IPS DF 6.9 (cell line): Measurements from ENCODE around the gene H6PD.
"Not testable (repeated sequence)": the region's sequence is repeated elsewhere in the genome, so short reads cannot be mapped to it uniquely, and the experiment has no call there.

Experiments
- DNase-seq: peaks from one replicate; pipeline ENCODE4 v3.0.0-alpha.2; 2013; ENCODE audit warnings: low read depth, low spot score
- H3K27ac ChIP-seq: one replicate; pipeline ENCODE4 v1.5.1; 2013; ENCODE audit warnings: low read length, control low read depth
- H3K27me3 ChIP-seq: 2 replicates; pipeline ENCODE4 v1.6.1; 2013; ENCODE audit warnings: mild to moderate bottlenecking, low read length; ENCODE audit not compliant: control insufficient read depth, insufficient read depth
- H3K36me3 ChIP-seq: 2 replicates; pipeline ENCODE4 v1.6.1; 2013; ENCODE audit warnings: low read length; ENCODE audit not compliant: control insufficient read depth, insufficient read depth
- H3K4me1 ChIP-seq: 2 replicates; pipeline ENCODE4 v1.6.1; 2013; ENCODE audit warnings: low read length; ENCODE audit not compliant: control insufficient read depth, insufficient read depth
- H3K4me3 ChIP-seq: 2 replicates; pipeline ENCODE4 v1.5.1; 2013; ENCODE audit warnings: mild to moderate bottlenecking, low read length
- H3K9me3 ChIP-seq: 2 replicates; pipeline ENCODE4 v1.6.1; 2013; ENCODE audit warnings: low read length, inconsistent platforms; ENCODE audit not compliant: control insufficient read depth, insufficient read depth
- WGBS: extraction: QIAGEN DNeasy Blood & Tissue Kit; methylation state at CpG from one replicate; pipeline ENCODE4 v1.1.7; 2013; ENCODE audit warnings: mixed read lengths, missing lambda C conversion rate; ENCODE audit not compliant: insufficient read length, insufficient coverage; 5-methylcytosine and 5-hydroxymethylcytosine counted together

Gene H6PD

DNA sequence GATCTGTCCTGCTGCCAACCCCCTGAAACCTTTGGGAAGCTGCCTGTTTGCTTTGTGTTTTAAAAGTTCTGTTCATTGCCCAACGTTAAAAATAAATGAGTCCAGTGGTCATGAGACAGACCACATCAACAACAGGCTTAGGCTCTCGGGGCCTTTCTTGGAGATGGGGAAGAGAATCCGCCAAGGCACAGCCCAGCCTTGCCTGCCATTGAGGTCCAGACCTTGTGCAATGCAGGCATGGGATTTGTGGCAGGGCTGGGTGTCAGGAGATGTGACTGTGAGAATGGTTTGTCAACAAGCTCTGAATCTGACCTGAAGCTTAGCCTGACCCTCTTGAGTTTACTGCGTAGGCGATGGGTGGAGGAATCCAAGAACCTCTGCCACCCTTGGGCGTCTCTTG lies 62.3 kb downstream of the H6PD start:
- Histone ChIP-seq H3K4me3 (no peak overlapping the region), H3K27me3 (peaks cover 7% of the 10 kb centered on the region; the same call in 1 of the 2 replicates), H3K27ac (no peak overlapping the region), H3K36me3 (no peaks in the 10 kb centered on the region), H3K4me1 (peaks cover 2% of the 10 kb centered on the region), H3K9me3 (no peaks in the 10 kb centered on the region)
- no CpG with 5 or more reads among the region's 6 CpGs for WGBS
- no peak for DNase-seq

DNA sequence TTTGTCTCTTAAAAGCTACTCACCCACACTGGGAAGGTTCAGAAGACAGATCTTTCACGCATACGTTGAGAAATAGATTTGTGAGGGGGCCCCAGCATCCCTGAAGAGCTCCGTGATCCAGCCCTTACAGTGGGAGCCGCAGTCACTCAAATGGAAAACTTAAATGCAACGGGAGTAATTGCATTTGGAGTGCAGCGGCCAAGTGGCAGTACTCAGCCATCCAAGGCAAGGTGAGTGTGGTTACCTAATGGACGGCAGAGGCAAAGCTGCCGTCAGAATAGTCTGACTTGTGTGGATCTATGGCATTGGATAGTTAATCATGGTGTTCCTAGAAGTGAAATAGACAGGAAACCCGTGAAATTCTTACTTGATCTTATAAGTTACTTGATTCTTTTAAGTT lies 63.3 kb downstream of the H6PD start:
- no peaks in the 10 kb centered on the region for H3K9me3 ChIP-seq
- H3K36me3 ChIP-seq, result no peaks in the 10 kb centered on the region
- no CpG with 5 or more reads among the region's 9 CpGs for WGBS
- peaks cover 7% of the 10 kb centered on the region; the same call in 1 of the 2 replicates for H3K27me3 ChIP-seq
- H3K4me1 ChIP-seq, result peaks cover 1% of the 10 kb centered on the region; the same call in 1 of the 2 replicates
- no peak overlapping the region for H3K27ac ChIP-seq
- no peak overlapping the region for H3K4me3 ChIP-seq
- no peak for DNase-seq

DNA sequence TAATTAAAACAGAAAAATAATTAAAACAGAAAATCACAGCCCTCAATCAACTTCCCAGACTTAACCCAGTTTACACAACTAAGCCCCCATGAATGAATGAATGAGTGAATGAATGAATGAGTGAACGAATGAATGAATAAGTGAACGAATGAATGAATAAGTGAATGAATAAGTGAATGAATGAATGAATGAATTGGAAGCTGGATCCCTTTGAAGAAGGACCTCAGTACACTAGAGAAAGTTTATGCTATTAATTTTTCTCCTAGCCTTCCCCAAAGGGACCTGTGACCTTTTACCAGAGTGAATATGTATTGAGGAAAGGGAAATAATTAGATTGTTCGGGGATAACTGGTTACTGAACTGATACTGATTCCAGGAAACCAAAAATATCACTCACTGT lies 63.7 kb downstream of the H6PD start:
- H3K4me3 ChIP-seq, result no peak overlapping the region
- no peaks in the 10 kb centered on the region for H3K36me3 ChIP-seq
- DNase-seq, result no peak
- H3K9me3 ChIP-seq, result no peaks in the 10 kb centered on the region
- H3K27me3 ChIP-seq, result peaks cover 7% of the 10 kb centered on the region; the same call in 1 of the 2 replicates
- no CpG with 5 or more reads among the region's 3 CpGs for WGBS
- peaks cover 1% of the 10 kb centered on the region; the same call in 1 of the 2 replicates for H3K4me1 ChIP-seq
- H3K27ac ChIP-seq, result no peak overlapping the region

DNA sequence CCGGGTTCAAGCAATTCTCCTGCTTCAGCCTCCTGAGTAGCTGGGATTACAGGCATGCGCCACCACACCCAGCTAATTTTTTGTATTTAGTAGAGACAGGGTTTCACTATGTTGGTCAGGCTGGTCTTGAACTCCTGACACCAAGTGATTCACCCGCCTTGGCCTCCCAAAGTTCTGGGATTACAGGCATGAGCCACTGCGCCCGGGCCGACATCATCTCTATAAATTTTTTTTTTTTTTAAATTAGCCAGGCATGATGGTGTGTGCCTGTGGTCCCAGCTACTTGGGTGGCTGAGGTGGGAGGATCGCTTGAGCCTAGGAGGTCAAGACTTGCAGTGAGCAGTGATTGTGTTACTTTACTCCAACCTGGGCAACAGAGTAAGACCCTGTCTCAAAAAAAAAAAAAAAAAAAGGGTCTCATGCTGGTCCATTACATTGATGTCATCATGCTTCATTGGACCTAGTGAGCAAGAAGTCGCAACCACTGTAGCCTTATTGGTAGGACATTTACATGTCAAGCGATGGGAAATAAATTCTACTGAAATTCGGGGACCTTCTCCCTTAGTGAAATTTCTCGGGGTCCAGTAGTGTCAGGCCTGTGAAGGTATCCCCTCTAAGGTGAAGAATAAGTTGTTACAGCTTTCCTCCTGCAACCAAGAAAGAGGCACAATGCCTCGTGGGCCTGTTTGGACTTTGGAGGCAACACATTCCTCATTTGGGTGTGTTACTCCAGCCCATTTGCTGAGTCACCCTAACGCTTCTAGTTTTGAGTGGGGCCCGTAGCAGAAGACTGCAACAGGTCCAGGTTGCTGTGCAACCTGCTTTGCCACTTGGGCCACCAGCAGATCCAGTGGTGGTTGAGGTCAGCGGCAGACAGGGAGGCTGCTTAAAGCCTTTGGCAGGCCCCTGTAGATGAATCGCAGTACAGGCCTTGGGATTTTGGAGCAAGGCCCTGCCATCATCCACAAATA lies 65.3 kb downstream of the H6PD start:
- not testable (repeated sequence) for DNase-seq, H3K36me3 ChIP-seq, H3K4me1 ChIP-seq, H3K27me3 ChIP-seq, H3K9me3 ChIP-seq, H3K27ac ChIP-seq, H3K4me3 ChIP-seq
- no CpG with 5 or more reads among the region's 16 CpGs for WGBS

DNA sequence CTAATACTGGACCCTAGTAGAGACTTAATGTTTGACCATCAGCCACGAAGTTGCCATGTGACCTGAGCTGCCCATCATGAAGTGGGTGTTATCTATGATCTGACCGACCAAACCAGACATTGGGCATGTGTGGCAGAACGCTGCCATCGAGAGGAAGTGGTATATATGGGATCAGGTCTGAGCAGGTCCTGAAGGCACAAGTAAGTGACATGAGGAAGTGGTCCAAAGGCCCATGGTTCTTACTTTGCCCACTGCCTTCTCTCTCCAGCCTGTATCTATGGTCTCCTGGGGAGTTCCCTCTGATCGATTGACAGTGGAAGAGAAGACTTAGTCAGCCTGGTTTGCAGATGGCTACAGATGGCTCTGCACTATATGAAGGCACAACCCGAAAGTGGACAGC lies 66.0 kb downstream of the H6PD start:
- WGBS, result no CpG with 5 or more reads among the region's 6 CpGs
- Histone ChIP-seq H3K27ac (no peak overlapping the region), H3K4me1 (no peaks in the 10 kb centered on the region)

DNA sequence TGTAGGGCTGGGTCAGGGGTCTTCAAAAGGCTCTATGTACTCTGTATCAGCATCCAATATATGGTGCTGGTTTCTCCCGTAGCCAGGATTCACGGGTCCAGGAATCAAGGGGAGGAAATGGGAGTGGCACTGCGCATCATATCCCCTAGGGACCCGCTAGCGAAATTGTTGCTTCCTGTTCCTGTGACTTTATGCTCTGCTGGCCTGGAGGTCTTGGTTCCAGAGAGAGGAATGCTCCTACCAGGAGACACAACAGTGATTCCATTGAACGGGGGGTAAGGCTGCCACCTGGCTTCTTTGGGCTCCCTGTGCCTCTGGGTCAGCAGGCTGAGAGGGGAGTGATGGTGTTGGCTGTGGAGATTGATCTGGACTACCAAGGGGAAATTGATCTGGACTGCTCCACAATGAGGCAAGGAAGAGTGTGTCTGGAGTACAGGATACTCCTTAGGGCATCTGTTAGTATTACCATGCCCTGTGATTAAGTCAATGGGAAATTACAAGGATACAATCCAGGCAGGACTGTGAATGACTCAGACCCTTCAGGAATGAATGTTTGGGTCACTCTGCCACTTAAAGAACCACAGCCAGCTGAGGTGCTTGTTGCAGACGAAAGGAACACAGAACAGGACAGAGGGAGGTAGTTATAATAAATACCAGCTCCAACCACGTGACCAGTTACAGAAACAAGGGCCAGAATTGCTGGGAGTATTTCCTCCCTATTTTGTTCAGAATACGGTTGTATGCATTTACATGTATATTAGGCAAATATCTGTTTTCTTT lies 68.4 kb downstream of the H6PD start:
- H3K27ac ChIP-seq, result no peak overlapping the region
- no CpG with 5 or more reads among the region's 9 CpGs for WGBS
- DNase-seq, result no peak
- H3K9me3 ChIP-seq, result no peaks in the 10 kb centered on the region
- no peaks in the 10 kb centered on the region for H3K4me1 ChIP-seq
- no peaks in the 10 kb centered on the region for H3K27me3 ChIP-seq
- no peaks in the 10 kb centered on the region for H3K36me3 ChIP-seq
- H3K4me3 ChIP-seq, result no peak overlapping the region

More for the DNA sequence above, 66.0 kb downstream of the H6PD start:
- Histone ChIP-seq H3K4me3 (no peak overlapping the region), H3K27me3 (no peaks in the 10 kb centered on the region), H3K36me3 (no peaks in the 10 kb centered on the region), H3K9me3 (no peaks in the 10 kb centered on the region)
- no peak for DNase-seq

DNA sequence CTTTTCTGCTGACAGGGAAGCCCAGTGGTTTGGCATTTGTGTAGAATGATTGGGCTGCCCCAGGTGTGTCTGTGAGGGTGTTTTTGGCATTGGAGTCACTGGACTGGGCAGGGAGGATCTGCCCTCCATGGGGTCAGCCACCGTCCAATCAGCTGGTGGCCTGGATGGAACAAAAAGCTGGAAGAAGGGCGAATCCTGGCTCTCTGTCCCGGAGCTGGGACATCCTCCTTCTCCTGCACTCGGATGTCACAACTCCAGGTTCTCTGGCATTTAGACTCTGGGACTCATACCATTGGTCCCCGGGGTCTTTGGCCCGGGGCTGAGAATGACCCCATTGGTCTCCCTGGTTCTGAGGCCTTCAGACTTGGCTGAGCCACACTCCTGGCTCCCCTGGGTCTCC lies 69.3 kb downstream of the H6PD start:
- no peaks in the 10 kb centered on the region for H3K27me3 ChIP-seq
- H3K27ac ChIP-seq, result no peak overlapping the region
- H3K9me3 ChIP-seq, result no peaks in the 10 kb centered on the region
- DNase-seq, result no peak
- H3K36me3 ChIP-seq, result no peaks in the 10 kb centered on the region
- no peaks in the 10 kb centered on the region for H3K4me1 ChIP-seq
- no peak overlapping the region for H3K4me3 ChIP-seq
- WGBS, result no CpG with 5 or more reads among the region's 6 CpGs

DNA sequence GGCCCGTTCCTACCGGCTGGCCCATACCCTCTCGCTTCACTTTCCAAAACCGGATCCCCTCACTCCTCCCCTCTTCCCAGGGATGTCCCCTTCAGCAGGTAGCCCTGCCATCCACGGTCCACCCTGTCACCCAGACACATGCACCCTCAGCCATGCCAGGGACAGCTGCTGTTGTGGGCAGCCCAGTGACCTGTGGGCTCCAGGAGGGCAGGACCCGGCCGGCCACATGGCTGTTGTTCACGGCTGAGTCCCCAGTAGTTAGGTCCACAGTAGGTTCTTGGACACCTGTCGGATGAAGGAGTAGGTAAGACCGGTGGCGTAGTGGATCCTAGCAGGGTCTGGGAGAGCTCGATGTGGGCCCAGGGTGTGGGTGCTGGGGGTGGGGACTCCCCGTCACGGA lies 70.6 kb downstream of the H6PD start:
- no CpG with 5 or more reads among the region's 14 CpGs for WGBS
- Histone ChIP-seq H3K27ac (no peak overlapping the region), H3K4me1 (no peaks in the 10 kb centered on the region), H3K4me3 (no peak overlapping the region), H3K9me3 (no peaks in the 10 kb centered on the region), H3K36me3 (no peaks in the 10 kb centered on the region), H3K27me3 (no peaks in the 10 kb centered on the region)
- DNase-seq, result no peak

DNA sequence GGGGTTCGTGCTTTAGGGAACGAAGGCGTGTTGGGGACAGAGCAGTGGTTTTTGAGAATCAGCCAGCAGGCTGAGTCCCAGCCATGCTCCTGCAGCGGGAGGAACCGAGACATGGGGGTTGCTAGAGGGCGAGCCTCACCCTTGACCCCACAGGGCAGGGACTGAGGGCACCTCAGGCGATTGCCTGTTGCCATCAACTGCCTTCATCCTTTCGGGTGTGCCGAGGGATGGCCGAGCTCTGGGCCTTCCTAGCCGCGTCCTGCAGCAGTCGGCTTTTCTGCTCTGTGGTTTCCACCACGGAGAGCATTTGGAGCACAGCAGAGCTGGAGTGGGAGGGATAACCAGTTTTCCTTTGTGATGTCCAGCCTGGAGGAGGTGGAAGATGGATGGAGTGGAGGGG lies 71.4 kb downstream of the H6PD start:
- no peak overlapping the region for H3K27ac ChIP-seq
- no peaks in the 10 kb centered on the region for H3K27me3 ChIP-seq
- H3K4me3 ChIP-seq, result no peak overlapping the region
- WGBS, result no CpG with 5 or more reads among the region's 14 CpGs
- H3K36me3 ChIP-seq, result no peaks in the 10 kb centered on the region
- no peaks in the 10 kb centered on the region for H3K9me3 ChIP-seq
- no peak for DNase-seq
- H3K4me1 ChIP-seq, result no peaks in the 10 kb centered on the region

DNA sequence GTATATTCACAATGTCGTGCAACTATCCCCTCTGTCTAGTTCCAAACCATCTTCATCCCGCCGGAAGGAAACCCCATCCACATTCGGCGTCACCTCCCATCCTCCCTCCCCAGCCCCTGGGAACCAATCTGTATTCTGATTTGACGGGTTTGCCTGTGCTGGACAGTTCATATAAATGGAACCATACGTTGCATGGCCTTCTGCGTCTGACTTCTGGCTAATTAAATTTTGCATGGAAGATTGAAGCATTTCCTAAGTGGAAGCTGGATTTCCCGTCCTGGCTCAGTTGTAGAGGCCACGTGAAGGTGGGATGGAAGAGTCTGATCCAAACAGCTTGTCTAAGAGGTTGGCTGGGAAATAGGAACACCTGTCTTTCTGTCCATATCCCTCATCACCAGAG lies 72.7 kb downstream of the H6PD start:
- Histone ChIP-seq H3K36me3 (no peaks in the 10 kb centered on the region), H3K4me1 (no peaks in the 10 kb centered on the region), H3K27me3 (no peaks in the 10 kb centered on the region), H3K4me3 (no peak overlapping the region), H3K27ac (no peak overlapping the region), H3K9me3 (no peaks in the 10 kb centered on the region)
- DNase-seq, result no peak
- no CpG with 5 or more reads among the region's 10 CpGs for WGBS
